Measurements from ENCODE around the gene BEST2.
"Not testable (repeated sequence)": the region's sequence is repeated elsewhere in the genome, so short reads cannot be mapped to it uniquely, and the experiment has no call there.

The BEST2 gene

DNA sequence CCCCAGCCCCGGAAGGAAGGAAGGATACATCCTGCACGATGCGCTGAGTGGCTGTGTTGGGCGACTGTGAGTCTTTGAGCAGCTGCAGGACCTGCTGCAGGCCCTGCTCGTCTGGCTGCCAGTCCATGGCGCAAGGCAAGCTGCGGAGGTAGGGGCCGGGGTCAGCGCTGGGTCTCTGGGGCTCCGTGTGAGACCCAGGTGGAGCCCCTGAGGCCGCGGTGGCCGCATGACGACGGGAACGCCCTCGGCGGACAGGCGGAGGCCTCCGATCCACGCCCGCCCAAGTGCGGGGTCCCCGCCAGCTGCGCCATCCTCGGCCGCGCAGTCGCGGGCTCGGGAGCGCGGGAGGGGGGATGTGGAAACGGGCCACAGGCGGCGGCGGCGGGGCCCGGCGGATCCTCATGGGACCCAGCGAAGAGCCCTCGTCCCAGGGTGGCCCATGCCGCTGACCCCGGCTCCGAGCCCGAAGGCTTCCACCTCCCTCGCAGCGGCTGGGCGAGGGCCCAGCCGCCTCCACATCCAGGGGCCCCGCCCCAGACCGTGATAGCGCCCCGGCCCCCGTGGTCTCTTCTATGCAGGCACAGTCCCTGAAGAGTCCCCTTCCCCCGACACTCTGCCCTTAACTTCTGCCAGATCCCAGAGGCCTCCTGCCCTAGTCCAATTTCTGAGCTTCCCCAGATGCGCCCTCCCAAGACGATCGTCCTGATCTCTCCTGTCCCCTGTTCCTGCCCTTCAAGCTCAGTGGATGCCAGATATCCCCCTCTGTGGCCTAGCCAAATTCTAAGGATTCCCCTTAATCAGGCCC lies 30.5 kb upstream of the BEST2 start:
- Mint-ChIP-seq H3K4me3 (peak overlapping the region; percentile 92 to 99 (median 97)), H3K27ac (peak overlapping the region; percentile 99 to 100 (median 100)), H3K36me3 (ENCODE audit: low read depth) (peaks cover 29% of the 10 kb centered on the region), H3K27me3 (ENCODE audit: low read depth) (no peaks in the 10 kb centered on the region), H3K4me1 (peaks cover 19% of the 10 kb centered on the region), H3K9me3 (no peaks in the 10 kb centered on the region)
- no peak for TF ChIP-seq CTCF (IDR thresholded peaks at IDR 0.05; ENCODE audit: unreplicated experiment in 3 of 3)

DNA sequence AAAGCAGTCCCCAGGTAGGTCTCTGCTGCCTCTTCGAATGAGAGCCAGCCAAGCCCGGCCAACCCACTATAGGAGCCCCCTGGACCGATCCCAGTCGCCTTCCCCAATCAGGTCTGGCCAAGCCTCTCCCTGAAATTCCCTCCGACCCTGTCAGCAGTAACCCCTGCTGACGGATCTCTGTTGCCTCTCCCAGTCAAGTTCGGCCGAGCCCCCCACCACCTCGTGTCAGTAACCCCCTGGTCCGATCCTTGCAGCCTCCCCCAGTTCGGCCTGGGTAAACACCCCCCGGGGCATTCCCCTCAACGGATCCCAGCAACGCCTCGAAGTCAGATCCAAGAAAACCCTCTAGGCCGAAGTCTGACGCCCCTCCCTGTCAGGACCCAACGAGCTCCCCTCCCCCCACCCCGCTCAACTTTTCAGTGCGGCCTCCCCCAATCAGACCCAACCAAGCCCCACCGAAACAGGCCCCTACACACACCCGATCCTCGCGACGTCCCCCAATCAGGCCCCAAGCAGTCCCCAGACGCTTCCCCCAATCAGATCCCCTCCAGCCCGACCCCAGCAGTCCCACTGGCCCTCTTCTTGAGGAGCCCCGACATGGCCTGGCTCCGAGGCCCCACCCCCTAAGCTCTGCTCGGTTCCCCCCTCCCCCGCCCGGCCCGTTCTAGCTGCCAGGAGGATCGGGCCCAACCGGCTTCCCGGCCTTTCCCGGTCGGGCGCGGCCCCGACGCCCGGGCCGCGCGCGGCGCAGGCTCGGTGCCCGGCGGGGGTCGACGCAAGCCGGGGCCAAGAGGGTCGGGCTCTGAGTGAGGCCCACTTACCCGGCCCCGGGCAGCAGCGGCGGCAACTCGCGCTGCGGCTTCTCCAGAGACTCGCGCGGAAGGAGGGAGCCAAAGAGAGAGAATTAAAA lies 29.7 kb upstream of the BEST2 start:
- H3K27ac Mint-ChIP-seq: peak overlapping the region; percentile 99 to 100 (median 100)
- TF ChIP-seq CTCF (IDR thresholded peaks at IDR 0.05; ENCODE audit: unreplicated experiment in 3 of 3): no peak
- peaks cover 20% of the 10 kb centered on the region for H3K36me3 Mint-ChIP-seq (ENCODE audit: low read depth)
- H3K27me3 Mint-ChIP-seq (ENCODE audit: low read depth): no peaks in the 10 kb centered on the region
- H3K9me3 Mint-ChIP-seq: no peaks in the 10 kb centered on the region
- peaks cover 24% of the 10 kb centered on the region for H3K4me1 Mint-ChIP-seq
- peak overlapping the region; percentile 92 to 99 (median 97) for H3K4me3 Mint-ChIP-seq

GRCh38 chr19:12722566-12723380 lies 28.8 kb upstream of the BEST2 start:
- Mint-ChIP-seq H3K4me3 (peak overlapping the region; percentile 92 to 95 (median 94)), H3K27me3 (ENCODE audit: low read depth) (no peaks in the 10 kb centered on the region), H3K4me1 (peaks cover 24% of the 10 kb centered on the region), H3K9me3 (no peaks in the 10 kb centered on the region), H3K36me3 (ENCODE audit: low read depth) (peaks cover 21% of the 10 kb centered on the region), H3K27ac (peak overlapping the region; percentile 96 to 100 (median 99))
- TF ChIP-seq CTCF (IDR thresholded peaks at IDR 0.05; ENCODE audit: unreplicated experiment in 3 of 3): no peak

- Mint-ChIP-seq H3K4me3 (peak overlapping the region; percentile 92 to 95 (median 94)), H3K36me3 (ENCODE audit: low read depth) (peaks cover 25% of the 10 kb centered on the region), H3K4me1 (peaks cover 24% of the 10 kb centered on the region), H3K27me3 (ENCODE audit: low read depth) (no peaks in the 10 kb centered on the region), H3K27ac (peak overlapping the region; percentile 96 to 100 (median 99)), H3K9me3 (no peaks in the 10 kb centered on the region)
- no peak for TF ChIP-seq CTCF (IDR thresholded peaks at IDR 0.05; ENCODE audit: unreplicated experiment in 3 of 3)
Observed at GRCh38 chr19:12723381-12723640, 28.3 kb upstream of the BEST2 start.

GRCh38 chr19:12723641-12724426 lies 27.8 kb upstream of the BEST2 start, which contains the start of gene TNPO2:
TSS of gene TNPO2 (minus strand) at chr19:12723932. CDS start at chr19:12720977, 2,955 bp downstream.
- peak within 1 kb of the TSS; percentile 92 to 95 (median 94) for H3K4me3 Mint-ChIP-seq
- no peaks in the 10 kb centered on the region for H3K27me3 Mint-ChIP-seq (ENCODE audit: low read depth)
- H3K36me3 Mint-ChIP-seq (ENCODE audit: low read depth): peaks cover 23% of the 10 kb centered on the region
- peaks cover 24% of the 10 kb centered on the region for H3K4me1 Mint-ChIP-seq
- TF ChIP-seq CTCF (IDR thresholded peaks at IDR 0.05; ENCODE audit: unreplicated experiment in 3 of 3): no peak
- no peaks in the 10 kb centered on the region for H3K9me3 Mint-ChIP-seq
- H3K27ac Mint-ChIP-seq: peak within 1 kb of the TSS; percentile 96 to 100 (median 99)

- not testable (repeated sequence) for H3K27me3 Mint-ChIP-seq (ENCODE audit: low read depth); H3K9me3 Mint-ChIP-seq; H3K27ac Mint-ChIP-seq
- H3K36me3 Mint-ChIP-seq (ENCODE audit: low read depth): peaks cover 32% of the 10 kb centered on the region
- peaks cover 28% of the 10 kb centered on the region for H3K4me1 Mint-ChIP-seq
- H3K4me3 Mint-ChIP-seq: peak overlapping the region; percentile 7 to 45 (median 34)
Observed at GRCh38 chr19:12725612-12726011, 26.0 kb upstream of the BEST2 start.

All from nephron (organoid).